Astrocyte (in vitro differentiated cells and primary cell): ENCODE data around the gene CRYBG1. TPM values are rescaled to one million over a fixed set of nuclear protein-coding genes. Genes with fewer than 3 reads are reported as not detected.
"Not testable (repeated sequence)": the region's sequence is repeated elsewhere in the genome, so short reads cannot be mapped to it uniquely, and the experiment has no call there.

Source experiments
- DNase-seq: peaks from one replicate; pipeline ENCODE4 v3.0.0-alpha.2; 2010; ENCODE audit warnings: low read depth
- FAIRE-seq: peaks from 2 replicates; lab custom pipeline; 2011; peaks lifted over from hg19 to GRCh38; lab: Jason Lieb, UNC
- H2AFZ ChIP-seq: 2 replicates; pipeline ENCODE4 v1.6.0; 2012; ENCODE audit warnings: low read depth, low read length, inconsistent platforms
- H3K27ac ChIP-seq: 2 replicates; pipeline ENCODE4 v1.5.1; 2011; ENCODE audit warnings: low read depth, low read length, inconsistent platforms
- H3K27me3 ChIP-seq: 2 replicates; pipeline ENCODE4 v1.6.0; 2011; ENCODE audit warnings: low read length, inconsistent platforms; ENCODE audit not compliant: insufficient read depth
- H3K36me3 ChIP-seq: 2 replicates; pipeline ENCODE4 v1.5.1; 2011; ENCODE audit warnings: low read length, inconsistent platforms; ENCODE audit not compliant: insufficient read depth
- H3K4me1 ChIP-seq: 2 replicates; pipeline ENCODE4 v1.5.1; 2011; ENCODE audit warnings: low read length, inconsistent platforms; ENCODE audit not compliant: insufficient read depth
- H3K4me2 ChIP-seq: 2 replicates; pipeline ENCODE4 v1.6.0; 2012; ENCODE audit warnings: low read length, inconsistent platforms
- H3K4me3 ChIP-seq: 2 replicates; pipeline ENCODE4 v1.5.1; 2011; ENCODE audit warnings: low read depth, mild to moderate bottlenecking, low read length, inconsistent platforms; ENCODE audit not compliant: insufficient read depth
- H3K79me2 ChIP-seq: 2 replicates; pipeline ENCODE4 v1.6.0; 2012; ENCODE audit warnings: mild to moderate bottlenecking, low read length, inconsistent platforms; ENCODE audit not compliant: insufficient read depth
- H3K9ac ChIP-seq: 2 replicates; pipeline ENCODE4 v1.6.0; 2012; ENCODE audit warnings: mild to moderate bottlenecking, low read length, inconsistent platforms
- H3K9me3 ChIP-seq: 2 replicates; pipeline ENCODE4 v1.5.1; 2012; ENCODE audit warnings: low read depth, mild to moderate bottlenecking, low read length, inconsistent platforms; ENCODE audit not compliant: insufficient read depth
- H4K20me1 ChIP-seq: 2 replicates; pipeline ENCODE4 v1.6.0; 2012; ENCODE audit warnings: low read length, inconsistent platforms; ENCODE audit not compliant: insufficient read depth
- H3K27ac Mint-ChIP-seq: one replicate; pipeline ENCODE4 v1.8.0; 2021; ENCODE audit warnings: mild to moderate bottlenecking, mixed read lengths; ENCODE audit not compliant: unreplicated experiment
- H3K27me3 Mint-ChIP-seq: one replicate; pipeline ENCODE4 v1.8.0; 2021; ENCODE audit warnings: low read depth, mixed read lengths; ENCODE audit not compliant: unreplicated experiment
- H3K36me3 Mint-ChIP-seq: one replicate; pipeline ENCODE4 v1.8.0; 2021; ENCODE audit warnings: low read depth, mixed read lengths; ENCODE audit not compliant: unreplicated experiment
- H3K4me1 Mint-ChIP-seq: one replicate; pipeline ENCODE4 v1.8.0; 2021; ENCODE audit warnings: low read depth, mixed read lengths; ENCODE audit not compliant: unreplicated experiment
- H3K4me3 Mint-ChIP-seq: one replicate; pipeline ENCODE4 v1.8.0; 2021; ENCODE audit warnings: mild to moderate bottlenecking, moderate library complexity, mixed read lengths; ENCODE audit not compliant: unreplicated experiment
- H3K9me3 Mint-ChIP-seq: one replicate; pipeline ENCODE4 v1.8.0; 2021; ENCODE audit warnings: mild to moderate bottlenecking, mixed read lengths; ENCODE audit not compliant: unreplicated experiment
- CTCF ChIP-seq: IDR thresholded peaks from 2 replicates; pipeline ENCODE4 v1.5.1; 2011; ENCODE audit warnings: low read depth, mild to moderate bottlenecking, inconsistent platforms, low read length, moderate library complexity; ENCODE audit not compliant: insufficient read depth
- EZH2 ChIP-seq: IDR thresholded peaks from 2 replicates; pipeline ENCODE4 v1.6.1; 2012; ENCODE audit warnings: mild to moderate bottlenecking, low read length, inconsistent platforms; ENCODE audit not compliant: insufficient read depth
- total RNA-seq: library from RNA; stranded (reverse); gene quantifications from 2 replicates; pipeline ENCODE4 v1.2.1, GENCODE V29; 2021

The CRYBG1 gene
- total RNA-seq, 1 donor from 2014 or later: 0.64 TPM

GRCh38 chr6:106556368-106556960 is 195.9 kb downstream of the CRYBG1 start:
- FAIRE-seq: no peak
- peaks cover 4% of the 10 kb centered on the region for H3K4me1 ChIP-seq
- peak; percentile 25 for DNase-seq

GRCh38 chr6:106557837-106558236 is 197.3 kb downstream of the CRYBG1 start:
- no peak for DNase-seq
- H3K4me3 ChIP-seq: no peak overlapping the region
- H4K20me1 ChIP-seq: no peaks in the 10 kb centered on the region
- H3K9ac ChIP-seq: no peak overlapping the region
- H3K79me2 ChIP-seq: no peaks in the 10 kb centered on the region
- H3K4me1 ChIP-seq: peaks cover 7% of the 10 kb centered on the region
- no peak for TF ChIP-seq CTCF
- TF ChIP-seq EZH2: no peak
- H3K36me3 ChIP-seq: no peaks in the 10 kb centered on the region
- Mint-ChIP-seq H3K27ac (no peak overlapping the region), H3K36me3 (no peaks in the 10 kb centered on the region), H3K9me3 (no peaks in the 10 kb centered on the region), H3K4me3 (no peak overlapping the region), H3K4me1 (peaks cover 9% of the 10 kb centered on the region), H3K27me3 (peaks cover 3% of the 10 kb centered on the region)
- H3K9me3 ChIP-seq: no peaks in the 10 kb centered on the region
- H3K27me3 ChIP-seq: no peaks in the 10 kb centered on the region
- H3K27ac ChIP-seq: no peak overlapping the region
- no peak overlapping the region for H3K4me2 ChIP-seq
- H2AFZ ChIP-seq: no peak overlapping the region
- FAIRE-seq: no peak

More at GRCh38 chr6:106556368-106556960, 195.9 kb downstream of the CRYBG1 start:
- no peak overlapping the region for H3K27ac Mint-ChIP-seq
- Histone ChIP-seq H2AFZ (no peak overlapping the region), H3K27ac (no peak overlapping the region), H3K79me2 (no peaks in the 10 kb centered on the region), H3K27me3 (no peaks in the 10 kb centered on the region), H3K9ac (no peak overlapping the region), H3K4me3 (no peak overlapping the region), H3K9me3 (no peaks in the 10 kb centered on the region), H3K4me2 (no peak overlapping the region), H4K20me1 (no peaks in the 10 kb centered on the region), H3K36me3 (no peaks in the 10 kb centered on the region)
- H3K9me3 Mint-ChIP-seq: no peaks in the 10 kb centered on the region
- H3K4me3 Mint-ChIP-seq: no peak overlapping the region
- H3K27me3 Mint-ChIP-seq: peaks cover 3% of the 10 kb centered on the region
- peaks cover 4% of the 10 kb centered on the region for H3K4me1 Mint-ChIP-seq
- H3K36me3 Mint-ChIP-seq: no peaks in the 10 kb centered on the region
- TF ChIP-seq CTCF (peak; percentile 43), EZH2 (no peak)

- Mint-ChIP-seq H3K27ac (no peak overlapping the region), H3K4me3 (no peak overlapping the region), H3K27me3 (peaks cover 3% of the 10 kb centered on the region), H3K9me3 (no peaks in the 10 kb centered on the region), H3K4me1 (peaks cover 9% of the 10 kb centered on the region), H3K36me3 (no peaks in the 10 kb centered on the region)
- no peak overlapping the region for H3K4me2 ChIP-seq
- no peaks in the 10 kb centered on the region for H3K79me2 ChIP-seq
- no peak overlapping the region for H3K27ac ChIP-seq
- peaks cover 7% of the 10 kb centered on the region for H3K4me1 ChIP-seq
- TF ChIP-seq CTCF: no peak
- H4K20me1 ChIP-seq: no peaks in the 10 kb centered on the region
- no peaks in the 10 kb centered on the region for H3K36me3 ChIP-seq
- FAIRE-seq (no peak), DNase-seq (no peak)
- no peak overlapping the region for H3K4me3 ChIP-seq
- H3K27me3 ChIP-seq: no peaks in the 10 kb centered on the region
- H3K9ac ChIP-seq: no peak overlapping the region
- H2AFZ ChIP-seq: no peak overlapping the region
- no peaks in the 10 kb centered on the region for H3K9me3 ChIP-seq
Measured at GRCh38 chr6:106558364-106558763, 197.8 kb downstream of the CRYBG1 start.

- H2AFZ ChIP-seq, H3K27me3 ChIP-seq, H3K9me3 Mint-ChIP-seq, H3K4me1 ChIP-seq, H3K4me3 Mint-ChIP-seq, H3K36me3 ChIP-seq, H3K27ac ChIP-seq, H3K27me3 Mint-ChIP-seq, H3K9me3 ChIP-seq, H3K4me1 Mint-ChIP-seq, FAIRE-seq, H3K4me2 ChIP-seq, H3K27ac Mint-ChIP-seq, H3K36me3 Mint-ChIP-seq, H3K4me3 ChIP-seq, DNase-seq, H4K20me1 ChIP-seq, H3K9ac ChIP-seq, H3K79me2 ChIP-seq: not testable (repeated sequence)
Measured at GRCh38 chr6:106559659-106560058, 199.1 kb downstream of the CRYBG1 start.
